Left ventricle myocardium inferior (tissue), 1 donor: ENCODE data around the gene LOC128125822.

Experiments used
- DNase-seq: peaks from one replicate; pipeline ENCODE4 v3.0.0-alpha.2; 2020
- H3K27ac ChIP-seq: fragments of 200-600 bp; replicated peaks from 2 replicates; pipeline ENCODE4 v1.8.0; 2021
- H3K27me3 ChIP-seq: fragments of 200-600 bp; 2 replicates; pipeline ENCODE4 v1.8.0; 2021; ENCODE audit warnings: low read depth
- H3K36me3 ChIP-seq: fragments of 200-600 bp; 2 replicates; pipeline ENCODE4 v1.8.0; 2021
- H3K4me1 ChIP-seq: fragments of 200-600 bp; 2 replicates; pipeline ENCODE4 v1.8.0; 2021
- H3K4me3 ChIP-seq: fragments of 200-600 bp; 2 replicates; pipeline ENCODE4 v1.8.0; 2021; ENCODE audit warnings: mild to moderate bottlenecking, moderate library complexity
- H3K9me3 ChIP-seq: fragments of 200-600 bp; replicated peaks from 2 replicates; pipeline ENCODE4 v1.8.0; 2021
- intact Hi-C: fragments of 100-400 bp; cut with micrococcal nuclease; formaldehyde crosslinking; loops from one replicate; pipeline ENCODE4 v1.11.0; 2022
- TF ChIP-seq, protein P1 (sequence below): fragments of 200-600 bp; IDR thresholded peaks from 2 replicates; pipeline ENCODE4 v1.8.0; 2021; ENCODE audit warnings: antibody characterized with exemption, mild to moderate bottlenecking, borderline replicate concordance
- donor health status: DM: no; HTN: yes; CAD: no; lungs with severe emphysema.

Gene LOC128125822

DNA sequence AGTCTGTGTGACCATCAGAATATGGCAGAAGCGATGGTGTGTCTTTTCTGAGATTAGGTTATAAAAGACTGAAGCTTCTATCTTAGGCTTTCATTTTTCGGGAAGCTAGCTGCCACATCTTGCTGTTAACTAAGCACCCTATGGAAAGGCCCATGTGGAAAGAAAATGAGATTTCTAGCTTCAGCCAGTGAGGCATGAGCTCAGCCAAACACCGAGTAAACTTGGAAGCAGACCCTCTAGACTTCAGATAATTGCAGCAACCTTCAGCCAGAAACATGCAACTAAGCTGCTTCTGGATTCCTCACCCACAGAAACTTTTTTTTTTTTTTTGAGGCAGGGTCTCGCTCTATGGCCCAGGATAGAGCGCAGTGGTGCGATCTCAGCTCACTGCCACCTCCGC lies 20.6 kb downstream of the LOC128125822 start:
- H3K36me3 ChIP-seq, result no peaks in the 10 kb centered on the region
- no peaks in the 10 kb centered on the region for H3K9me3 ChIP-seq
- no peak overlapping the region for H3K4me3 ChIP-seq
- no peaks in the 10 kb centered on the region for H3K27me3 ChIP-seq
- DNase-seq, result no peak
- H3K27ac ChIP-seq, result no peak overlapping the region
- intact Hi-C loops, result no loop called here
- TF ChIP-seq, protein P1, sequence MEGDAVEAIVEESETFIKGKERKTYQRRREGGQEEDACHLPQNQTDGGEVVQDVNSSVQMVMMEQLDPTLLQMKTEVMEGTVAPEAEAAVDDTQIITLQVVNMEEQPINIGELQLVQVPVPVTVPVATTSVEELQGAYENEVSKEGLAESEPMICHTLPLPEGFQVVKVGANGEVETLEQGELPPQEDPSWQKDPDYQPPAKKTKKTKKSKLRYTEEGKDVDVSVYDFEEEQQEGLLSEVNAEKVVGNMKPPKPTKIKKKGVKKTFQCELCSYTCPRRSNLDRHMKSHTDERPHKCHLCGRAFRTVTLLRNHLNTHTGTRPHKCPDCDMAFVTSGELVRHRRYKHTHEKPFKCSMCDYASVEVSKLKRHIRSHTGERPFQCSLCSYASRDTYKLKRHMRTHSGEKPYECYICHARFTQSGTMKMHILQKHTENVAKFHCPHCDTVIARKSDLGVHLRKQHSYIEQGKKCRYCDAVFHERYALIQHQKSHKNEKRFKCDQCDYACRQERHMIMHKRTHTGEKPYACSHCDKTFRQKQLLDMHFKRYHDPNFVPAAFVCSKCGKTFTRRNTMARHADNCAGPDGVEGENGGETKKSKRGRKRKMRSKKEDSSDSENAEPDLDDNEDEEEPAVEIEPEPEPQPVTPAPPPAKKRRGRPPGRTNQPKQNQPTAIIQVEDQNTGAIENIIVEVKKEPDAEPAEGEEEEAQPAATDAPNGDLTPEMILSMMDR, result no peak
- peaks cover 2% of the 10 kb centered on the region for H3K4me1 ChIP-seq

DNA sequence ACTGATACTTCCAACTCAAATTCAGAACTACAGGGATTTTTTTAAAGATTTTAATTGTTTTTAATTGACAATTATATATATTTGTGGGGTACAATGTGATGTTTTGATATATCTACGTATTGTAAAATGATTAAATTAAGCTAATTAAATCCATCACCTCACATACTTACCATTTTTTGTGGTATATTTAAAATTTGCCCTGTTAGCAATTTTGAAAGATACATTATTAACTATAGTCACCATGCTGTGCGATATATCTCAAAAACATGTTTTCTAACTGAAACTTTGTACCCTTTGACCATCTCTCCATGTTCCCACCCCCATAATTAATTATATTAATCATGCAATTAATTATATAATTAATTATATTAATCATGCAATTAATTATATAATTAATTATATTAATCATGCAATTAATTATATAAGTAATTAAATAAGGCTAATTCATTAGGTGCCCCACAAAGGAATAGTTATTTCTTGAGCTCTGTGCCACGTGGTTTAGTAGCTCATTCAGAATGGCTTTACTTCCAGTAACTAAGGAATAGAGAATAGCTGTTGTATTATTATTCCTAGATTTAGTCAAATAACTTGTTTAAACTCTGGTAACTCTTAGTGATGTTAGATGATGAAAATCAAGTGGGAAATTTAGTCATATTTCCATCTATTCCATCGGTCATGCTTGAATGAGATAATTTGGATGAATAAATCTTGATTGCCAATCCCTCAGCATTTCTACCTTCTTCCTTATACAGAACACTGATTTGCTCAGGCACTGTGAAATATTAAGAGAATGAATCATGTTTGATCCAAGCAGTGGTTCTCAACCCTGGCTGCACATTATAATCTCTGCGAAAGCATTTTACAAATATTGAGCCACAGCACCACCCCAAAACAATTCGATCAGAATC lies 25.1 kb downstream of the LOC128125822 start:
- H3K36me3 ChIP-seq, result no peaks in the 10 kb centered on the region
- peaks cover 8% of the 10 kb centered on the region for H3K4me1 ChIP-seq
- intact Hi-C loops, result loop anchor here (5.0 kb wide), 1 partner anchor 165 kb away; no protein-coding TSS in a partner anchor
- TF ChIP-seq, protein P1, result no peak
- peak overlapping the region; percentile 62 for H3K4me3 ChIP-seq
- no peaks in the 10 kb centered on the region for H3K9me3 ChIP-seq
- no peaks in the 10 kb centered on the region for H3K27me3 ChIP-seq
- H3K27ac ChIP-seq, result no peak overlapping the region
- no peak for DNase-seq

DNA sequence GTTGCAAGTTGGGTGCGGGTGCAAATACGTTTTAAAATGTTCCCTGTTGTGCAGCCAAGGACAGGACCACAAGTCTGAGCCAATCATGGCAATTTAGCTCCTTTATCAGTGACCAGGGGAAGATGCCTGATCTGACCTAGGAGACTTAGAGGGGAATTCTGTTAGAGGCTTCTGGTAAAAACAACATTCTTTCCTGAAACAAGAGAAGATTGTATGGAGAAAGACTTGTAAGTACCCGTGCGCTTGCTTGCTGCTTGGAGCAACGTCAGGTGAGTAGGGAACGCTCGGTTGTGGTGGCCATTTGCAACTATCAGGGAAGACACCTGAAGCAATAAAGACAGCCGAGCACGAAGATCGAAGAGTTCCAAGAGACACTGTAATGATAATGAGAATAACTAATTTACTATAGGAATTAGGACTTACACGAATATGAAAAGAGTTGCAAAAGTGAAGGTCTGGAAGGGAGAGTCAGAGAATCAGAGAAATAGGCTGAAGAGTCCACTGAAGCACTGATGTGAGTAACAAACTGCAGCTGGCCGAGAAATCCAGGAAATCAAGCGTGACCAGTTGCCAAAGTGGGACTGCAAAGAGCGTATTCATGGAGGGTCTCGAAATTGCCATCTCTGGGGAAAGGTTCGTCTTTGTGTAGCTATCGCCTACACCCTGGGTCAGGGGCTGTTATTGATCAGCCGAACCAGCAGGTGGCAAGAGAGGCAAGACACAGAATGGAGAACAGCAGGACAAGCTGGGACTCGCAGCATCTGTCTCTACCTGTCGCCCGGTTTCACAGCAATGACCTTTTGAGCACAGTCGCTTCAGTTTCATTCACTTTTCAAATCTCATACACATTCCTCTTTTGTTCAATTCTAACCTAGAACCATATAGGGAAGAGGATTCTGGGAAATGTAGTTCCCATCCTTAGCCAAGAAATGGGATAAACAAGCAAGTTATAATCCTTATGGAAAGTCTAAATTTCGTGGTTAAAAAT lies 26.1 kb downstream of the LOC128125822 start:
- no peak overlapping the region for H3K27ac ChIP-seq
- intact Hi-C loops, result loop anchor here (5.0 kb wide), 1 partner anchor 164 kb away; no protein-coding TSS in a partner anchor
- no peaks in the 10 kb centered on the region for H3K9me3 ChIP-seq
- TF ChIP-seq, protein P1, result peak; percentile 89
- H3K4me1 ChIP-seq, result peaks cover 8% of the 10 kb centered on the region
- peak; percentile 41 for DNase-seq
- no peaks in the 10 kb centered on the region for H3K36me3 ChIP-seq
- H3K4me3 ChIP-seq, result peak overlapping the region; percentile 62
- H3K27me3 ChIP-seq, result no peaks in the 10 kb centered on the region

DNA sequence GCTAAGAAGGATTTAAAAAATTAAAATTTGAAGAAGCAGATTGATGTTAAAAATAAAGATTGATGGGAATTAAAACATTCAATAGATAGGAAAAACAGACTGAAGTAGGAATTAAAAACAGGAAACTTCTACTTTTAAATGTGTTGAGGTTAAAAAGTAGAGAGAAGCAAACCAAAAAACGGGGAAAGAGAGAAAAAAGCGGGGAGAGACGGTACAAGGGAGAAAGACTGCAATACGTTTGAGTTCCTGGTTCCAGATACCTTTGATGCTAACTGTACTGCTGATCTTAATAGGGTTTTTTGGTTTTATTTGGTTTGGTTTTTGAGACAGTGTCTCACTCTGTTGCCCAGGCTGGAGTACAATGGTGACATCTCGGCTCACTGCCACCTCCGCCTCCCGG lies 27.0 kb downstream of the LOC128125822 start:
- Histone ChIP-seq H3K36me3 (no peaks in the 10 kb centered on the region), H3K27ac (no peak overlapping the region), H3K9me3 (no peaks in the 10 kb centered on the region), H3K4me1 (peaks cover 8% of the 10 kb centered on the region), H3K27me3 (no peaks in the 10 kb centered on the region), H3K4me3 (no peak overlapping the region)
- no peak for DNase-seq
- intact Hi-C loops, result loop anchor here (5.0 kb wide), 1 partner anchor 163 kb away; no protein-coding TSS in a partner anchor
- TF ChIP-seq, protein P1, result no peak

DNA sequence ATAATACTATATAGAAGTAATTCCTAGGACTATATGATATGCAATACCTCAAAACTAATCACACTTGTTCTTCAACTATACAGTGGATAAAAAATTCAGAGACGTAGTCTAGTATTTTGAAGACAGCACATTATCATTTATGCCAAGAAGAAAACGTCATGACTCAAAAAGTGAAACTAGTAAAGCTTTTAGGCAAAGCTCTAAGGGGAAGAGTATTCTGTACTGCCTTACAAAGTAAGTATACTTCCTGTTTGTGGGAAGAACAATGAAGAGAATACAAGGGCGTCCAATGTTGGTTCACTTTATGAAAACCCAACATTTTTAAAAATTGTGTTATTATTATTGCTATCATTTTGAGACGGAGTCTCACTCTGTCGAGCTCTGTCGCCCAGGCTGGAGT lies 27.9 kb downstream of the LOC128125822 start:
- Histone ChIP-seq H3K27me3 (no peaks in the 10 kb centered on the region), H3K4me3 (no peak overlapping the region), H3K27ac (no peak overlapping the region), H3K36me3 (no peaks in the 10 kb centered on the region), H3K9me3 (no peaks in the 10 kb centered on the region), H3K4me1 (peaks cover 8% of the 10 kb centered on the region)
- TF ChIP-seq, protein P1, result no peak
- DNase-seq, result no peak
- intact Hi-C loops, result no loop called here
